Gastroesophageal sphincter (tissue), 4 donors: ENCODE measurements around the gene OR2D3. TPM values are rescaled to one million over a fixed set of nuclear protein-coding genes. Genes with fewer than 3 reads are reported as not detected.
"Not testable (repeated sequence)": the region's sequence is repeated elsewhere in the genome, so short reads cannot be mapped to it uniquely, and the experiment has no call there.

Source experiments
- ATAC-seq: fragments of 150-250 bp; one replicate; pipeline ENCODE4 v1.9.1; 2016; ENCODE audit warnings: mild to moderate bottlenecking, moderate library complexity
- H3K27ac ChIP-seq, 4 donors: fragments of 200-600 bp; sonication (generic) in 3 of 4; 1 replicate in 3 of 4; 2 replicates in 1 of 4; pipeline ENCODE4 v1.5.1; 2016 to 2019
- H3K27me3 ChIP-seq: fragments of 200-600 bp; sonication (generic); one replicate; pipeline ENCODE4 v1.5.1; 2019
- H3K36me3 ChIP-seq, 2 donors: fragments of 200-600 bp; sonication (generic); one replicate each; pipeline ENCODE4 v1.5.1; 2019; ENCODE audit warnings: control low read depth in 1 of 2
- H3K4me1 ChIP-seq, 3 donors: fragments of 200-600 bp; sonication (generic); 1 replicate in 2 of 3; 2 replicates in 1 of 3; pipeline ENCODE4 v1.5.1; 2016 to 2019; ENCODE audit warnings: control low read depth in 2 of 3
- H3K4me3 ChIP-seq, 2 donors: fragments of 200-600 bp; sonication (generic); one replicate each; pipeline ENCODE4 v1.5.1; 2019; ENCODE audit warnings: mild to moderate bottlenecking in 1 of 2, moderate library complexity in 1 of 2
- H3K9me3 ChIP-seq, 3 donors: fragments of 200-600 bp; sonication (generic); one replicate each; pipeline ENCODE4 v1.5.1; 2017 to 2019; ENCODE audit warnings: control low read depth in 2 of 3
- CTCF ChIP-seq, 4 experiments: fragments of 200-600 bp in 2 of 4; fragments of 450-650 bp in 2 of 4; sonication (generic) in 1 of 4; IDR thresholded peaks; one replicate each; pipeline ENCODE4 v1.5.1; 2017 to 2019; ENCODE audit warnings: antibody characterized with exemption in 4 of 4, mild to moderate bottlenecking in 2 of 4, moderate library complexity in 2 of 4
- EP300 ChIP-seq: sonication (generic); formaldehyde crosslinking; IDR thresholded peaks from one replicate; pipeline ENCODE4 v1.6.1; 2017; ENCODE audit warnings: antibody characterized with exemption, mild to moderate bottlenecking
- POLR2A ChIP-seq, 2 donors: fragments of 450-650 bp; IDR thresholded peaks; one replicate each; pipeline ENCODE4 v1.6.1; 2017; ENCODE audit warnings: antibody characterized with exemption in 2 of 2, mild to moderate bottlenecking in 2 of 2, moderate library complexity in 1 of 2
- POLR2AphosphoS5 ChIP-seq: sonication (generic); formaldehyde crosslinking; IDR thresholded peaks from one replicate; pipeline ENCODE4 v1.6.1; 2017; ENCODE audit warnings: antibody characterized with exemption
- WGBS, 2 donors: methylation state at CpG; one replicate each; pipeline ENCODE4 v1.1.5; 2018; ENCODE audit warnings: low coverage in 1 of 2; 5-methylcytosine and 5-hydroxymethylcytosine counted together
- total RNA-seq, 4 donors: library from RNA; depleted of rRNA; stranded (reverse); fragments of >200 nt; gene quantifications; one replicate each; pipeline ENCODE4 v1.1.0, GENCODE V29; 2016

OR2D3 gene
- total RNA-seq, 4 donors from 2014 or later: not detected

GRCh38 chr11:6943131-6943530, 22.3 kb downstream of the OR2D3 start:
- Histone ChIP-seq H3K9me3 (no peaks in the 10 kb centered on the region), H3K27ac (no peak overlapping the region), H3K4me1 (no peaks in the 10 kb centered on the region), H3K27me3 (no peaks in the 10 kb centered on the region), H3K36me3 (no peaks in the 10 kb centered on the region), H3K4me3 (no peak overlapping the region)
- no peak for ATAC-seq
- no peak for TF ChIP-seq POLR2A (IDR thresholded peaks at IDR 0.05)
- TF ChIP-seq POLR2AphosphoS5: no peak
- 65 to 88% methylated on average over 3 of the region's 3 CpGs for WGBS, 2 donors

- H3K27ac ChIP-seq, H3K4me1 ChIP-seq, H3K27me3 ChIP-seq, ATAC-seq, H3K36me3 ChIP-seq, H3K9me3 ChIP-seq, H3K4me3 ChIP-seq: not testable (repeated sequence)
- 90% methylated on average over 2 of the region's 10 CpGs; no CpG with 5 or more reads in 1 of the 2 donors for WGBS, 2 donors
These were observed 33.4 kb downstream of the OR2D3 start for GRCh38 chr11:6954248-6954647.

GRCh38 chr11:6962141-6962540, 41.3 kb downstream of the OR2D3 start:
- H3K36me3 ChIP-seq: no peaks in the 10 kb centered on the region
- H3K27me3 ChIP-seq: no peaks in the 10 kb centered on the region
- H3K27ac ChIP-seq: no peak overlapping the region
- H3K9me3 ChIP-seq: no peaks in the 10 kb centered on the region
- H3K4me3 ChIP-seq: no peak overlapping the region
- H3K4me1 ChIP-seq: no peaks in the 10 kb centered on the region
- TF ChIP-seq EP300 (no peak), POLR2AphosphoS5 (no peak), CTCF (IDR thresholded peaks at IDR 0.05) (no peak), POLR2A (IDR thresholded peaks at IDR 0.05) (no peak)
- no peak for ATAC-seq

- ATAC-seq: no peak
- 79 to 83% methylated on average over 1 of the region's 1 CpG for WGBS, 2 donors
- no peak overlapping the region for H3K27ac ChIP-seq
- H3K9me3 ChIP-seq: no peaks in the 10 kb centered on the region
- H3K36me3 ChIP-seq: no peaks in the 10 kb centered on the region
- H3K4me3 ChIP-seq: no peak overlapping the region
- TF ChIP-seq CTCF (IDR thresholded peaks at IDR 0.05) (no peak), POLR2AphosphoS5 (no peak), POLR2A (IDR thresholded peaks at IDR 0.05) (no peak), EP300 (no peak)
- H3K4me1 ChIP-seq: no peaks in the 10 kb centered on the region
- no peaks in the 10 kb centered on the region for H3K27me3 ChIP-seq
These were observed 41.9 kb downstream of the OR2D3 start for GRCh38 chr11:6962673-6963072.

GRCh38 chr11:6968816-6969215, 48.0 kb downstream of the OR2D3 start:
- TF ChIP-seq POLR2A (IDR thresholded peaks at IDR 0.05) (no peak), POLR2AphosphoS5 (no peak), EP300 (no peak), CTCF (IDR thresholded peaks at IDR 0.05) (no peak)
- Histone ChIP-seq H3K27ac (no peak overlapping the region), H3K4me1 (no peaks in the 10 kb centered on the region), H3K27me3 (no peaks in the 10 kb centered on the region), H3K9me3 (peaks cover 0 to 7% (median 0%) of the 10 kb centered on the region in 3 donors), H3K4me3 (no peak overlapping the region), H3K36me3 (no peaks in the 10 kb centered on the region)
- 100% methylated on average over 1 of the region's 1 CpG; no CpG with 5 or more reads in 1 of the 2 donors for WGBS, 2 donors
- no peak for ATAC-seq

- H3K9me3 ChIP-seq, H3K27me3 ChIP-seq, H3K4me1 ChIP-seq, H3K4me3 ChIP-seq, ATAC-seq, H3K36me3 ChIP-seq, H3K27ac ChIP-seq: not testable (repeated sequence)
- 43 to 71% methylated on average over 1 to 4 of the region's 4 CpGs for WGBS, 2 donors
These were observed 49.1 kb downstream of the OR2D3 start for GRCh38 chr11:6969854-6970253.

Other genes starting within 250 kb of the OR2D3 start
- 10 to 100 TPM; 12.6 to 35.0 (median 18.6) TPM for gene MRPL17, start 237.7 kb upstream of the OR2D3 start, total RNA-seq
- not detected for gene OR2AG2, start 149.0 kb upstream of the OR2D3 start, total RNA-seq
- gene OR2AG1, start 138.0 kb upstream of the OR2D3 start, total RNA-seq: not detected
- under 1 TPM in 2 of 4 donors, not detected in 2; 0.08 to 0.13 TPM for gene OR6A2, start 121.3 kb upstream of the OR2D3 start, total RNA-seq
- not detected for gene OR10A5, start 75.3 kb upstream of the OR2D3 start, total RNA-seq
- under 1 TPM in 1 of 4 donors, not detected in 3; 0.12 TPM for gene OR10A2, start 57.9 kb upstream of the OR2D3 start, total RNA-seq
- gene OR10A4, start 44.4 kb upstream of the OR2D3 start, total RNA-seq: not detected
- gene OR2D2, start 28.5 kb upstream of the OR2D3 start, total RNA-seq: under 1 TPM in 1 of 4 donors, not detected in 3; 0.31 TPM
- gene ZNF215, start 5.4 kb downstream of the OR2D3 start, total RNA-seq: under 1 TPM; 0.20 to 0.54 (median 0.36) TPM
- gene ZNF214, start 99.3 kb downstream of the OR2D3 start, total RNA-seq: 1 to 10 TPM; 2.1 to 4.0 (median 3.5) TPM
- not detected for gene NLRP14, start 99.5 kb downstream of the OR2D3 start, total RNA-seq
- gene RBMXL2, start 168.0 kb downstream of the OR2D3 start, total RNA-seq: under 1 TPM in 1 of 4 donors, not detected in 3; 0.15 TPM